KG1 (cell line): ENCODE results near the gene SNRNP70.
A peak's percentile ranks its signal among the peaks of the same experiment; 100 is the strongest.
"Not testable (repeated sequence)": the region's sequence is repeated elsewhere in the genome, so short reads cannot be mapped to it uniquely, and the experiment has no call there.

Experiments used
- DNase-seq: peaks from one replicate; lab custom pipeline; 2025; lab: John Stamatoyannopoulos, UW

The SNRNP70 gene

GRCh38 chr19:49064768-49065611 is 20.3 kb upstream of the SNRNP70 start, which contains the start of gene NTF4:
Gene NTF4 (minus strand): TSS chr19:49064818. CDS start chr19:49061997, 2,821 bp downstream.
- DNase-seq, result no peak

GRCh38 chr19:49065905-49066512 is 19.2 kb upstream of the SNRNP70 start:
- no peak for DNase-seq

- DNase-seq, result no peak
Measured at GRCh38 chr19:49067554-49067953, 17.7 kb upstream of the SNRNP70 start.

GRCh38 chr19:49069026-49069425 is 16.2 kb upstream of the SNRNP70 start:
- no peak for DNase-seq

GRCh38 chr19:49070416-49070815 is 14.8 kb upstream of the SNRNP70 start:
- DNase-seq, result no peak

- no peak for DNase-seq
Measured at GRCh38 chr19:49071860-49072547, 13.2 kb upstream of the SNRNP70 start.

GRCh38 chr19:49073514-49074378 is 11.5 kb upstream of the SNRNP70 start:
- no peak for DNase-seq

- not testable (repeated sequence) for DNase-seq
Measured at GRCh38 chr19:49074869-49075268, 10.4 kb upstream of the SNRNP70 start.

GRCh38 chr19:49080392-49080791 is 4.9 kb upstream of the SNRNP70 start:
- DNase-seq, result no peak

GRCh38 chr19:49081273-49081672 is 4.0 kb upstream of the SNRNP70 start:
- DNase-seq, result no peak

GRCh38 chr19:49084206-49085019 is 838 bp upstream of the SNRNP70 start:
- DNase-seq, result no peak

- no peak for DNase-seq
Measured at GRCh38 chr19:49085868-49086232, 599 bp downstream of the SNRNP70 start.

GRCh38 chr19:49086296-49086695 is 1.0 kb downstream of the SNRNP70 start:
- DNase-seq, result no peak

- no peak for DNase-seq
Measured at GRCh38 chr19:49091391-49092038, 6.3 kb downstream of the SNRNP70 start.

- no peak for DNase-seq
Measured at GRCh38 chr19:49092686-49093085, 7.4 kb downstream of the SNRNP70 start.

GRCh38 chr19:49094505-49095482 is 9.5 kb downstream of the SNRNP70 start:
- DNase-seq, result no peak

GRCh38 chr19:49097453-49098288 is 12.4 kb downstream of the SNRNP70 start:
- peak; percentile 47 for DNase-seq

GRCh38 chr19:49098795-49099194 is 13.5 kb downstream of the SNRNP70 start:
- DNase-seq, result no peak
